DND-41 (cell line): ENCODE results near the gene MNT.

Experiments
- ATAC-seq: fragments of 200-7000 bp; cut with Tn5 transposase; 3 replicates; pipeline ENCODE4 v1.9.1; 2021; ENCODE audit warnings: low read depth; ENCODE audit not compliant: insufficient read depth
- DNase-seq: peaks from one replicate; pipeline ENCODE4 v3.0.0-alpha.2; 2020
- H2AFZ ChIP-seq: 2 replicates; pipeline ENCODE4 v1.6.0; 2012; ENCODE audit warnings: low read depth, low read length
- H3K27ac ChIP-seq: 2 replicates; pipeline ENCODE4 v1.5.1; 2012; ENCODE audit warnings: low read length, inconsistent platforms
- H3K27me3 ChIP-seq: fragments of 200-600 bp; sonication (generic); 2 replicates; pipeline ENCODE4 v1.6.0; 2012; ENCODE audit warnings: low read length, mild to moderate bottlenecking, inconsistent platforms; ENCODE audit not compliant: insufficient read depth, poor library complexity
- H3K36me3 ChIP-seq: 2 replicates; pipeline ENCODE4 v1.5.1; 2012; ENCODE audit warnings: low read length, inconsistent platforms; ENCODE audit not compliant: insufficient read depth
- H3K4me1 ChIP-seq: 2 replicates; pipeline ENCODE4 v1.5.1; 2012; ENCODE audit warnings: mild to moderate bottlenecking, low read length; ENCODE audit not compliant: insufficient read depth
- H3K4me2 ChIP-seq: 2 replicates; pipeline ENCODE4 v1.6.0; 2012; ENCODE audit warnings: mild to moderate bottlenecking, moderate library complexity, low read length, inconsistent platforms; ENCODE audit not compliant: insufficient read depth
- H3K4me3 ChIP-seq, 2 experiments: fragments of 200-600 bp in 1 of 2; shearing (Covaris generic) in 1 of 2; 2 replicates each; pipeline ENCODE4 v1.5.1; 2012 to 2016; ENCODE audit warnings: inconsistent platforms in 2 of 2, low read length in 2 of 2, mild to moderate bottlenecking in 2 of 2, low read depth in 1 of 2, moderate library complexity in 1 of 2
- H3K79me2 ChIP-seq: 2 replicates; pipeline ENCODE4 v1.6.0; 2012; ENCODE audit warnings: low read length, inconsistent platforms; ENCODE audit not compliant: insufficient read depth
- H3K9ac ChIP-seq: 2 replicates; pipeline ENCODE4 v1.6.0; 2012; ENCODE audit warnings: low read depth, mild to moderate bottlenecking, inconsistent platforms, low read length, moderate library complexity
- H3K9me3 ChIP-seq: 2 replicates; pipeline ENCODE4 v1.5.1; 2012; ENCODE audit warnings: low read length, moderate library complexity, mild to moderate bottlenecking, inconsistent platforms; ENCODE audit not compliant: insufficient read depth, severe bottlenecking
- H4K20me1 ChIP-seq: 2 replicates; pipeline ENCODE4 v1.6.0; 2012; ENCODE audit warnings: low read length; ENCODE audit not compliant: insufficient read depth
- EZH2 ChIP-seq: IDR thresholded peaks from 3 replicates; pipeline ENCODE4 v1.6.1; 2012; ENCODE audit warnings: borderline replicate concordance, low read depth, mild to moderate bottlenecking, moderate library complexity, low read length, inconsistent platforms; ENCODE audit not compliant: severe bottlenecking
- TF ChIP-seq, protein P1 (sequence below): IDR thresholded peaks from 2 replicates; pipeline ENCODE4 v1.5.1; 2012; ENCODE audit warnings: borderline replicate concordance, low read length, moderate library complexity, mild to moderate bottlenecking; ENCODE audit not compliant: poor library complexity, severe bottlenecking; ENCODE audit errors: extremely low read depth

Gene MNT

DNA sequence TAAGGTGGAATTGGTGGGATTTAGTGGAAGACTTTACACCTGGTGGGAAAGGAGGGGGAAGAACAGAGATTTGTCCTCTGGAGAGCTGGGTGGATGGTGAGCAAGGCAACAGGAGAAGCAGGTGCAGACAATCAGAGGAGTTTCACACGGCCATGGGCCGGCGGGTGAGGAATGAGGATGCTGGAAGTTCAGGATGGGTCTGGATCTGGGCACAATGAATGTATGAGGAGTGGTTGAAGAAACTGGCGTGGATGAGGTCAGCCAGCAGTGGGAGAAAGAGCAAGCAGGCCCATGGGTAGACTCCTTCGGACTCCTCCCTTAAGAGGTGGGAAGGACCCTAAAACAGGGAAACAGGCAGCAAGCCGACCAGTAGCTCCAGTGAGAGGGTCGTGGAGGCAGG, 10.1 kb upstream of the MNT start:
- Histone ChIP-seq H3K27ac (no peak overlapping the region), H3K79me2 (no peaks in the 10 kb centered on the region), H3K4me2 (no peak overlapping the region), H3K9ac (no peak overlapping the region), H3K36me3 (peaks cover 27% of the 10 kb centered on the region; the same call in 1 of the 2 replicates), H3K4me3 (no peak overlapping the region), H3K4me1 (peaks cover 3% of the 10 kb centered on the region; the same call in 1 of the 2 replicates), H3K27me3 (no peaks in the 10 kb centered on the region), H4K20me1 (no peaks in the 10 kb centered on the region; the same call in 1 of the 2 replicates), H3K9me3 (no peaks in the 10 kb centered on the region), H2AFZ (no peak overlapping the region)
- DNase-seq (no peak), ATAC-seq (no peak)
- TF ChIP-seq, protein P1, sequence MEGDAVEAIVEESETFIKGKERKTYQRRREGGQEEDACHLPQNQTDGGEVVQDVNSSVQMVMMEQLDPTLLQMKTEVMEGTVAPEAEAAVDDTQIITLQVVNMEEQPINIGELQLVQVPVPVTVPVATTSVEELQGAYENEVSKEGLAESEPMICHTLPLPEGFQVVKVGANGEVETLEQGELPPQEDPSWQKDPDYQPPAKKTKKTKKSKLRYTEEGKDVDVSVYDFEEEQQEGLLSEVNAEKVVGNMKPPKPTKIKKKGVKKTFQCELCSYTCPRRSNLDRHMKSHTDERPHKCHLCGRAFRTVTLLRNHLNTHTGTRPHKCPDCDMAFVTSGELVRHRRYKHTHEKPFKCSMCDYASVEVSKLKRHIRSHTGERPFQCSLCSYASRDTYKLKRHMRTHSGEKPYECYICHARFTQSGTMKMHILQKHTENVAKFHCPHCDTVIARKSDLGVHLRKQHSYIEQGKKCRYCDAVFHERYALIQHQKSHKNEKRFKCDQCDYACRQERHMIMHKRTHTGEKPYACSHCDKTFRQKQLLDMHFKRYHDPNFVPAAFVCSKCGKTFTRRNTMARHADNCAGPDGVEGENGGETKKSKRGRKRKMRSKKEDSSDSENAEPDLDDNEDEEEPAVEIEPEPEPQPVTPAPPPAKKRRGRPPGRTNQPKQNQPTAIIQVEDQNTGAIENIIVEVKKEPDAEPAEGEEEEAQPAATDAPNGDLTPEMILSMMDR = no peak
- no peak for TF ChIP-seq EZH2

DNA sequence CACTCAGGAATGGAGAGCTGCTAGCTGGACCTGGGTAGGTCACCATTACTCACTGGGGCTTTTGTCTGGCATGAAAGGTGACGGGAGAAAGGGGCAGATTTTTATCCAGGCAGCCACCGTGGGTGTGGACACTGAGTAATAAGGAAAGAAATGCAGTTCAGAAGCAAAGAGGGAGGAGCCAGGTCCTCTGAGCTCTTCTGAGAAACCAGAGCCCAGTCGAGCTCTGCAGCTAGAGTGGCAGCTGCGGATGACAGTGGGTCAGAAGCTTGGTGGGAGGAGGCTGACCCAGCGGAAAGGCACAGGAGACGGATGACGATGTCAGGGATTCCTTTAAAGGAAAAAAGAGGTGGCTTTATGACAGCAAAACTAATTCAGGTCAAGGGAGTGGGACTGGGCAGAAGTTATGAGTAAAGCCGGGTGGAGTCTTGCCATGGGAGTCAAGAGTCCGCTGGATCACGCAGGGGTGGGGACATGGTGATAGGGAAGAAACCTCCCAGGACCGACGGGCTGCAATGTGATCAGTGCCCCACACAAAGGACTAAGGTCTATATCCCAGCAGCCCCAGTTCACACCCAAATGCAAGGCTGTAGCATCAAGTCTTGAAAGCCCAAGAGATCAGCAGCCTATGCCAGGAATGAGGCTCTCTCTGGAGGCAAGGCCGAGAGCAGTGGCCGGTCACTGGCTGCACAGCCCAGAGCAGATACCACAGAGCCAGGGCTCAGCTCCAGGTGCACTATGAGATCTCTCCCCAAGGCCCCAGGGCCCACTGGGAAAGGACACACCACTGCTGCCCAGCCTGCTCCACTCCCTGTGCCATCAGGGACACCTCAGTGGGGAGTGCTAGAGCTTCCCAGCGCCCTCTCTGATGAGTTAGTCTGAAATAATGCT, 6.3 kb upstream of the MNT start:
- H3K27ac ChIP-seq = no peak overlapping the region
- no peak overlapping the region for H3K4me2 ChIP-seq
- H3K4me3 ChIP-seq = no peak overlapping the region
- H3K4me1 ChIP-seq = peaks cover 10% of the 10 kb centered on the region
- no peaks in the 10 kb centered on the region for H3K79me2 ChIP-seq
- ATAC-seq = no peak
- no peak overlapping the region for H2AFZ ChIP-seq
- H3K36me3 ChIP-seq = peaks cover 10% of the 10 kb centered on the region; the same call in 1 of the 2 replicates
- H4K20me1 ChIP-seq = no peaks in the 10 kb centered on the region; the same call in 1 of the 2 replicates
- H3K27me3 ChIP-seq = no peaks in the 10 kb centered on the region
- TF ChIP-seq, protein P1 = no peak
- TF ChIP-seq EZH2 = no peak
- no peaks in the 10 kb centered on the region for H3K9me3 ChIP-seq
- no peak for DNase-seq
- no peak overlapping the region for H3K9ac ChIP-seq

DNA sequence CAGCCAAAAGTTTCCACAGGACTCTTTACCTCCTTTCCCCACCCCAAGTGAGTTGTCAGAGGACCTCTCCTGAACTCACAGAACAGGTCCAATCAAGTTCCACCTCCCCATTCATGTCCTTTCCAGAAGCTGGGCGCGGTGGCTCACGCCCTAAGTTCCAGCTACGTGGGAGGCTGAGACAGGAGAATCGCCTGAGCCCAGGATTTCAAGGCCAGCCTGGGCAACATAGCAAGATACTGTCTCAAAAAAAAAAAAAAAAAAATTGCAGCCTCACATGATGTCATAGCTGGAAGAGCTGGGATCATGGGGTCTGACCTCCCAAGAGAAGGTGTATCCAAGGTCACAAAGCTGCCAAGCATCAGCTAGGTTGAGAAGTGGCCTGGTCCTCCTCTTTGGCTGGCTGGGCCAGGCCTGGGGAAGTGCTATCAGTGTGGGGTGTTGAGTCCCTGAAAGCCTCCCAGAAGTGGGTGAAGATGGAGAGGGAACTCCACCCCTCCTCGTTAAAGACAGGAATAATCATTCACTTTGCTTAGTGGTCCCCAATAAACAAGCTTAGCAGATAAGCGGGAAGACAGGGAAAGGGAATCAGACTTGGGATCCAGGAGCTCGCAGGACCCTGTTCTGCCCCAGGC, 5.5 kb upstream of the MNT start:
- Histone ChIP-seq H2AFZ (no peak overlapping the region), H3K4me3 (no peak overlapping the region), H3K9me3 (no peaks in the 10 kb centered on the region), H3K4me2 (no peak overlapping the region), H3K27ac (no peak overlapping the region), H3K9ac (no peak overlapping the region), H4K20me1 (no peaks in the 10 kb centered on the region; the same call in 1 of the 2 replicates), H3K27me3 (no peaks in the 10 kb centered on the region), H3K79me2 (no peaks in the 10 kb centered on the region), H3K36me3 (peaks cover 9% of the 10 kb centered on the region; the same call in 1 of the 2 replicates), H3K4me1 (peaks cover 14% of the 10 kb centered on the region)
- DNase-seq (no peak), ATAC-seq (no peak)
- TF ChIP-seq EZH2 = no peak
- TF ChIP-seq, protein P1 = no peak
